ENCODE results near the gene DIO2.

DIO2 gene

GRCh38 chr14:80215756-80216581 lies 4.7 kb upstream of the DIO2 start (continued):
- no peak for TF ChIP-seq GLIS1 (tag by site-specific recombination; IDR thresholded peaks at IDR 0.05)

GRCh38 chr14:80215081-80215480 lies 3.8 kb upstream of the DIO2 start:
- POLR2A ChIA-PET: no interaction called here
- no peak overlapping the region for H3K27ac ChIP-seq (ENCODE audit: extremely low read depth, low read depth, low read length)

GRCh38 chr14:80213602-80214001 lies 2.3 kb upstream of the DIO2 start:
- ChIA-PET POLR2A (no interaction called here), CTCF (interaction anchor here (0.6 to 2.0 kb wide), 12 partner anchors 8 to 773 kb away, joined by 3 to 16 read pairs (median 4); no protein-coding TSS in a partner anchor)
- Histone ChIP-seq H3K36me3 (ENCODE audit: control insufficient read depth in 2 of 2, insufficient read depth in 1 of 2, low read length in 2 of 2) (no peaks in the 10 kb centered on the region), H3K4me3 (ENCODE audit: low read depth, low read length) (no peak overlapping the region), H3K9me3 (ENCODE audit: control insufficient read depth, insufficient read depth, low read depth, low read length) (no peaks in the 10 kb centered on the region), H3K4me1 (ENCODE audit: control insufficient read depth, insufficient read depth, low read length) (no peaks in the 10 kb centered on the region), H3K27ac (ENCODE audit: extremely low read depth, low read depth, low read length) (no peak overlapping the region)
- TF ChIP-seq ELK4 (IDR thresholded peaks at IDR 0.05; ENCODE audit: borderline replicate concordance, low read depth, low read length) (no peak), ZSCAN4 (tag by site-specific recombination; IDR thresholded peaks at IDR 0.05) (no peak), ZNF654 (tag by site-specific recombination; IDR thresholded peaks at IDR 0.05; ENCODE audit: low read depth) (peak; percentile 47), ZNF24 (tag by site-specific recombination; IDR thresholded peaks at IDR 0.05) (0 out of 2 replicates have a peak, but pooled peaks have one; percentile 40), TCF7L2 (IDR thresholded peaks at IDR 0.05; ENCODE audit: borderline replicate concordance, low read depth, low read length) (no peak), ZNF624 (tag by site-specific recombination; IDR thresholded peaks at IDR 0.05) (no peak), ZNF391 (tag by site-specific recombination; IDR thresholded peaks at IDR 0.05; ENCODE audit: borderline replicate concordance, low read depth) (no peak)

More at GRCh38 chr14:80215081-80215480, 3.8 kb upstream of the DIO2 start:
- CTCF ChIA-PET: interaction anchor here (1.4 kb wide), 1 partner anchor 12 kb away, joined by 6 read pairs; no protein-coding TSS in a partner anchor
- TF ChIP-seq GLI2 (tag by site-specific recombination; IDR thresholded peaks at IDR 0.05; ENCODE audit: borderline replicate concordance, low read depth) (no peak), ZSCAN30 (tag by site-specific recombination; IDR thresholded peaks at IDR 0.05) (no peak), SP7 (tag by site-specific recombination; IDR thresholded peaks at IDR 0.05) (no peak), INSM2 (tag by site-specific recombination; IDR thresholded peaks at IDR 0.05) (no peak), ZNF239 (tag by site-specific recombination; IDR thresholded peaks at IDR 0.05) (no peak), ZBTB49 (tag by site-specific recombination; IDR thresholded peaks at IDR 0.05; ENCODE audit: low read depth) (no peak), ZNF658 (tag by site-specific recombination; IDR thresholded peaks at IDR 0.05) (no peak), ZNF214 (tag by site-specific recombination; IDR thresholded peaks at IDR 0.05; ENCODE audit: borderline replicate concordance) (no peak), ZNF670 (tag by site-specific recombination; IDR thresholded peaks at IDR 0.05; ENCODE audit: low read depth) (no peak), ZNF785 (tag by site-specific recombination; IDR thresholded peaks at IDR 0.05) (no peak), ZBTB26 (tag by site-specific recombination; optimal IDR thresholded peaks at IDR 0.05) (no peak)
- no peaks in the 10 kb centered on the region for H3K9me3 ChIP-seq (ENCODE audit: control insufficient read depth, insufficient read depth, low read depth, low read length)
- H3K4me3 ChIP-seq (ENCODE audit: low read depth, low read length): no peak overlapping the region
- H3K36me3 ChIP-seq (ENCODE audit: control insufficient read depth in 2 of 2, insufficient read depth in 1 of 2, low read length in 2 of 2): no peaks in the 10 kb centered on the region
- H3K4me1 ChIP-seq (ENCODE audit: control insufficient read depth, insufficient read depth, low read length): no peaks in the 10 kb centered on the region
